ENCODE measurements around the gene OSER1.
A peak's percentile ranks its signal among the peaks of the same experiment; 100 is the strongest.

Gene OSER1

GRCh38 chr20:44172572-44172950 is 38.0 kb downstream of the OSER1 start:
- TF ChIP-seq CTCF (conservative IDR thresholded peaks at IDR 0.05): no peak
- no peak overlapping the region for H3K27ac ChIP-seq

GRCh38 chr20:44171775-44172571 is 38.6 kb downstream of the OSER1 start:
- no peak for TF ChIP-seq CTCF (conservative IDR thresholded peaks at IDR 0.05)
- no peak overlapping the region for H3K27ac ChIP-seq

GRCh38 chr20:44170816-44171410 is 39.7 kb downstream of the OSER1 start:
- H3K27ac ChIP-seq: no peak overlapping the region
- TF ChIP-seq CTCF (conservative IDR thresholded peaks at IDR 0.05): no peak

GRCh38 chr20:44167736-44168135 is 42.8 kb downstream of the OSER1 start:
- TF ChIP-seq CTCF (conservative IDR thresholded peaks at IDR 0.05): no peak
- H3K27ac ChIP-seq: no peak overlapping the region

- no peak for TF ChIP-seq CTCF (conservative IDR thresholded peaks at IDR 0.05)
- peak overlapping the region; percentile 48 for H3K27ac ChIP-seq
Observed at GRCh38 chr20:44166477-44166876, 44.1 kb downstream of the OSER1 start.

- peak overlapping the region; percentile 48 for H3K27ac ChIP-seq
- no peak for TF ChIP-seq CTCF (conservative IDR thresholded peaks at IDR 0.05)
Observed at GRCh38 chr20:44166008-44166407, 44.6 kb downstream of the OSER1 start.

GRCh38 chr20:44160133-44160532 is 50.4 kb downstream of the OSER1 start:
- no peak overlapping the region for H3K27ac ChIP-seq
- TF ChIP-seq CTCF (conservative IDR thresholded peaks at IDR 0.05): no peak
